Neural cell (in vitro differentiated cells): ENCODE measurements around the gene SIX6.

Experiments used
- POLR2AphosphoS5 ChIP-seq: IDR thresholded peaks from 2 replicates; pipeline ENCODE4 v1.6.1; 2012
- RAD21 ChIP-seq: fragments of 450-650 bp; conservative IDR thresholded peaks from 2 replicates; pipeline ENCODE4 v1.6.1; 2014; ENCODE audit warnings: antibody characterized with exemption, mild to moderate bottlenecking, moderate library complexity
- TF ChIP-seq, protein P1 (sequence below): fragments of 450-650 bp; IDR thresholded peaks from 2 replicates; pipeline ENCODE4 v1.5.1; 2014; ENCODE audit warnings: antibody characterized with exemption, mild to moderate bottlenecking, moderate library complexity; ENCODE audit not compliant: poor library complexity, severe bottlenecking

DNA sequence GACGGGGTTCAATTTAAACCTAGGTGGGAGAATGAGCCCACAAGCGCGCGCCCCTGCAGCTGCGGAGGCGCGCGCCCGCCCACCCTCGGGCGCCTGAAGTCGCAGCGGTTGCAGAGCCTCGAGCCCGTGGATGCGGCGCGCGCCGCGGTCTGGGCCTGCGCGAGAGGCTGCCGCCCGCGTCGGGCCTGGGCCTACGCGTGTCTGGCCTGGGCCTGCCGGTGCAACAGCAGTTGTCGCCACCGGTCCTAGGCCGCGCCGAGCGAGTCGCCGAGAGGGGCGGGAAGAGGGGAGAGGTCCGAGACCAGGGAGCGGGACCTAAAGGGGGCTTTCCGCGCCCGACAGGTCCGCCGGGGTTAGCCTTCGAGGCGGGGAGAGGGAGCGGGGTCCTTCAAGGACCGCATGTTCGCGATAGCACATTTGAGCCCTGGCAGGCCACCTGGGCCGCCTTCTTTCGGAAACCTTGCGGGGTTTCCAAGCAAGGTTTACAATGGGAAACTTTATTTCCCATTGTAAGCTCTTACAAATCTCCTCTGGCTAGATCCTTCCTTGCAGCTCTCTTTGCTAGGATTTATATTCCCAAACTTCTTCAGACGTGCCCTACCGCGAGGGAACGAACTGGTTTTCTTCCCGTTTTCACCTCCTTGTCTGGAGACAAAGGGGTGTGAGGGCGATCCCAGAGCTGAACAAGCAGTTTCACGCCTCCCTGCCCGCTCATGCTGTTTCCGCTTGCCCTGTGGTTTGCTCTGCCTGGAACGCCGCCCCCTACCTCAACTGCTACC is 6.8 kb downstream of the SIX6 start:
- TF ChIP-seq POLR2AphosphoS5 (no peak), RAD21 (no peak)
- TF ChIP-seq, protein P1, sequence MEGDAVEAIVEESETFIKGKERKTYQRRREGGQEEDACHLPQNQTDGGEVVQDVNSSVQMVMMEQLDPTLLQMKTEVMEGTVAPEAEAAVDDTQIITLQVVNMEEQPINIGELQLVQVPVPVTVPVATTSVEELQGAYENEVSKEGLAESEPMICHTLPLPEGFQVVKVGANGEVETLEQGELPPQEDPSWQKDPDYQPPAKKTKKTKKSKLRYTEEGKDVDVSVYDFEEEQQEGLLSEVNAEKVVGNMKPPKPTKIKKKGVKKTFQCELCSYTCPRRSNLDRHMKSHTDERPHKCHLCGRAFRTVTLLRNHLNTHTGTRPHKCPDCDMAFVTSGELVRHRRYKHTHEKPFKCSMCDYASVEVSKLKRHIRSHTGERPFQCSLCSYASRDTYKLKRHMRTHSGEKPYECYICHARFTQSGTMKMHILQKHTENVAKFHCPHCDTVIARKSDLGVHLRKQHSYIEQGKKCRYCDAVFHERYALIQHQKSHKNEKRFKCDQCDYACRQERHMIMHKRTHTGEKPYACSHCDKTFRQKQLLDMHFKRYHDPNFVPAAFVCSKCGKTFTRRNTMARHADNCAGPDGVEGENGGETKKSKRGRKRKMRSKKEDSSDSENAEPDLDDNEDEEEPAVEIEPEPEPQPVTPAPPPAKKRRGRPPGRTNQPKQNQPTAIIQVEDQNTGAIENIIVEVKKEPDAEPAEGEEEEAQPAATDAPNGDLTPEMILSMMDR = no peak
